Measurements from ENCODE around the gene ASB9. TPM values are rescaled to one million over a fixed set of nuclear protein-coding genes. Genes with fewer than 3 reads are reported as not detected.
A peak's percentile ranks its signal among the peaks of the same experiment; 100 is the strongest.

The ASB9 gene
- total RNA-seq, 1 donor from 2014 or later = 2.0 TPM

- intact Hi-C loops (cut with DNase I) = no loop called here
- TF ChIP-seq POLR2AphosphoS5 (IDR thresholded peaks at IDR 0.05; ENCODE audit: insufficient read depth in 1 of 2, low read depth in 1 of 2) = peak in 1 of 2 donors; percentile 14
- TF ChIP-seq CTCF (IDR thresholded peaks at IDR 0.05) = peak in 2 of 3 experiments; percentile 18 to 42
- no peak for TF ChIP-seq POLR2A (IDR thresholded peaks at IDR 0.05)
- Histone ChIP-seq H3K27me3 (no peaks in the 10 kb centered on the region), H3K4me1 (no peaks in the 10 kb centered on the region), H3K4me3 (no peak overlapping the region), H3K36me3 (no peaks in the 10 kb centered on the region), H3K27ac (no peak overlapping the region), H3K9me3 (no peaks in the 10 kb centered on the region)
- DNase-seq (ENCODE audit: extremely low spot score in 2 of 2) = no peak
Measured at GRCh38 chrX:15242899-15243555, 26.9 kb downstream of the ASB9 start.

DNA sequence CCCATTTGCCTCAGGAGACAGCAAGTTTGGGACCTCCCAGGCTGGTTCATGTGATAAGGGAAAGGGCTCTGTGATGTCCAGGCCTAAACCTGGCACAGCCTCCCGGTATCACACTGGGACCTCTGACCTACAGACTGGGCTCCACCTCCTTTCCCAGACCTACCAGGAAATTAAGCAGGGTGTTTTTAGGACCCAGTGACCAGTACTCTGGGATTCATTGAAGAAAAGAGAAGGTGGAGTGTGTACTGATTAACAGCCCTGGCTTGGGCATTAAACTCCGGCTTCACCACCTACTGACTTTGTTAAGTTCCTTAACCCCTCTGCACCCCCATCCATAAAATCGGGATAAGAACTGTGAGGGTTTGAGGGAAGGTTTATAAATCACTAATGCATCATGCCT, 28.6 kb downstream of the ASB9 start:
- intact Hi-C loops (cut with DNase I) = no loop called here

GRCh38 chrX:15240414-15240813, 29.5 kb downstream of the ASB9 start:
- H3K4me1 ChIP-seq = no peaks in the 10 kb centered on the region
- H3K36me3 ChIP-seq = no peaks in the 10 kb centered on the region
- H3K27me3 ChIP-seq = no peaks in the 10 kb centered on the region
- no peak for TF ChIP-seq POLR2AphosphoS5 (IDR thresholded peaks at IDR 0.05; ENCODE audit: insufficient read depth in 1 of 2, low read depth in 1 of 2)
- TF ChIP-seq CTCF (IDR thresholded peaks at IDR 0.05) = no peak
- no peak for TF ChIP-seq POLR2A (IDR thresholded peaks at IDR 0.05)
- no peak overlapping the region for H3K27ac ChIP-seq
- intact Hi-C loops (cut with DNase I) = no loop called here
- no peaks in the 10 kb centered on the region for H3K9me3 ChIP-seq
- H3K4me3 ChIP-seq = no peak overlapping the region
- no peak for DNase-seq (ENCODE audit: extremely low spot score in 2 of 2)

More for the DNA sequence above, 28.6 kb downstream of the ASB9 start:
- TF ChIP-seq POLR2A (IDR thresholded peaks at IDR 0.05) (no peak), CTCF (IDR thresholded peaks at IDR 0.05) (no peak), POLR2AphosphoS5 (IDR thresholded peaks at IDR 0.05; ENCODE audit: insufficient read depth in 1 of 2, low read depth in 1 of 2) (no peak)
- Histone ChIP-seq H3K9me3 (no peaks in the 10 kb centered on the region), H3K27me3 (no peaks in the 10 kb centered on the region), H3K36me3 (no peaks in the 10 kb centered on the region), H3K27ac (no peak overlapping the region), H3K4me3 (no peak overlapping the region), H3K4me1 (no peaks in the 10 kb centered on the region)
- DNase-seq (ENCODE audit: extremely low spot score in 2 of 2) = no peak

- DNase-seq (ENCODE audit: extremely low spot score in 2 of 2) = no peak
- Histone ChIP-seq H3K27me3 (no peaks in the 10 kb centered on the region), H3K27ac (no peak overlapping the region), H3K9me3 (no peaks in the 10 kb centered on the region), H3K4me3 (no peak overlapping the region), H3K36me3 (no peaks in the 10 kb centered on the region), H3K4me1 (no peaks in the 10 kb centered on the region)
- TF ChIP-seq POLR2AphosphoS5 (IDR thresholded peaks at IDR 0.05; ENCODE audit: insufficient read depth in 1 of 2, low read depth in 1 of 2) (no peak), POLR2A (IDR thresholded peaks at IDR 0.05) (no peak), CTCF (IDR thresholded peaks at IDR 0.05) (no peak)
- intact Hi-C loops (cut with DNase I) = no loop called here
Measured at GRCh38 chrX:15236146-15236545, 33.7 kb downstream of the ASB9 start.

DNA sequence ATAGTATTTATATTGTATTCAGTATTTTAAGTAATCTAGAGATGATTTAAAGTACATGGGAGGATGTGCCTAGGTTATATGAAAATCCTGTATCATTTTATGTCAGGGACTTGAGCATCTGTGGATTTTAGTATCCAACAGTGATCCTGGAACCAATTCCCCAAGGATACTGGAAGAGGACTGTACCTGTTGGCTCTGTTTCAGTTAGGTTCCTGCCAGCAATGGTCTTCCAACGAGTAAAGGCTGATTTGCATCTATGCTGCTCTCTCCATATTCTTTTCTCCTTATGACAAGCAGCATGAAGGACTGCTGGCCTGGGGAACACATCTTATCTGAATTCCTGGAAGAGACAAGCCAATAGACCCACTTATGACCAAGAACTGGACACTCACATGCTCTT, 34.9 kb downstream of the ASB9 start:
- Histone ChIP-seq H3K27me3 (no peaks in the 10 kb centered on the region), H3K27ac (no peak overlapping the region), H3K36me3 (no peaks in the 10 kb centered on the region), H3K4me1 (no peaks in the 10 kb centered on the region), H3K4me3 (no peak overlapping the region), H3K9me3 (no peaks in the 10 kb centered on the region)
- TF ChIP-seq CTCF (IDR thresholded peaks at IDR 0.05) (no peak), POLR2AphosphoS5 (IDR thresholded peaks at IDR 0.05; ENCODE audit: insufficient read depth in 1 of 2, low read depth in 1 of 2) (no peak)
- intact Hi-C loops (cut with DNase I) = no loop called here
- no peak for DNase-seq (ENCODE audit: extremely low spot score in 2 of 2)
